Colon (tissue), 2 donors: ENCODE data around the gene GPATCH8.
"Not testable (repeated sequence)": the region's sequence is repeated elsewhere in the genome, so short reads cannot be mapped to it uniquely, and the experiment has no call there.

Source experiments
- FAIRE-seq: peaks from 2 replicates; lab custom pipeline; 2012; peaks lifted over from hg19 to GRCh38; lab: Jason Lieb, UNC
- donor health status: control.
- donor health status: control.

Gene GPATCH8

GRCh38 chr17:44374306-44375195 is 128.7 kb downstream of the GPATCH8 start:
- no peak for FAIRE-seq

- FAIRE-seq, result no peak
These were observed 131.2 kb downstream of the GPATCH8 start for GRCh38 chr17:44372036-44372435.

GRCh38 chr17:44369414-44370023 is 133.7 kb downstream of the GPATCH8 start:
- FAIRE-seq, result not testable (repeated sequence)

GRCh38 chr17:44368391-44369243 is 134.6 kb downstream of the GPATCH8 start:
- not testable (repeated sequence) for FAIRE-seq

GRCh38 chr17:44367231-44367979 is 135.8 kb downstream of the GPATCH8 start:
- no peak for FAIRE-seq

GRCh38 chr17:44365051-44365450 is 138.2 kb downstream of the GPATCH8 start:
- FAIRE-seq, result not testable (repeated sequence)

GRCh38 chr17:44363613-44364159 is 139.5 kb downstream of the GPATCH8 start, which contains the start of gene FAM171A2:
Gene FAM171A2, minus strand, starts transcription at chr17:44363853. Its CDS starts 139 bp downstream, at chr17:44363714.
- FAIRE-seq, result no peak

GRCh38 chr17:44362949-44363612 is 140.1 kb downstream of the GPATCH8 start:
- no peak for FAIRE-seq

GRCh38 chr17:44362459-44362948 is 140.7 kb downstream of the GPATCH8 start:
- no peak for FAIRE-seq

GRCh38 chr17:44361292-44362260 is 141.6 kb downstream of the GPATCH8 start:
- no peak for FAIRE-seq

- no peak for FAIRE-seq
These were observed 142.4 kb downstream of the GPATCH8 start for GRCh38 chr17:44360826-44361225.

- no peak for FAIRE-seq
These were observed 143.1 kb downstream of the GPATCH8 start for GRCh38 chr17:44360144-44360533.

GRCh38 chr17:44359458-44360143 is 143.6 kb downstream of the GPATCH8 start:
- no peak for FAIRE-seq

- no peak for FAIRE-seq
These were observed 144.2 kb downstream of the GPATCH8 start for GRCh38 chr17:44359006-44359405.

GRCh38 chr17:44358066-44358465 is 145.1 kb downstream of the GPATCH8 start:
- no peak for FAIRE-seq

- no peak for FAIRE-seq
These were observed 147.0 kb downstream of the GPATCH8 start for GRCh38 chr17:44356241-44356640.

- FAIRE-seq, result no peak
These were observed 147.5 kb downstream of the GPATCH8 start for GRCh38 chr17:44355642-44356099.
